Subcutaneous abdominal adipose tissue (tissue), 5 donors: Measurements from ENCODE around the gene UBB.
A peak's percentile ranks its signal among the peaks of the same experiment; 100 is the strongest.
"Not testable (repeated sequence)": the region's sequence is repeated elsewhere in the genome, so short reads cannot be mapped to it uniquely, and the experiment has no call there.

Experiments used
- H3K27ac ChIP-seq: one replicate; pipeline ENCODE4 v1.7.0; 2013; ENCODE audit warnings: low read depth, mild to moderate bottlenecking, inconsistent platforms, low read length, moderate library complexity
- H3K27me3 ChIP-seq, 5 donors: one replicate each; pipeline ENCODE4 v1.7.0; 2013; ENCODE audit warnings: low read length in 5 of 5, inconsistent platforms in 1 of 5; ENCODE audit not compliant: control insufficient read depth in 5 of 5, insufficient read depth in 4 of 5
- H3K36me3 ChIP-seq, 5 donors: one replicate each; pipeline ENCODE4 v1.7.0; 2013; ENCODE audit warnings: low read length in 5 of 5; ENCODE audit not compliant: control insufficient read depth in 5 of 5, insufficient read depth in 5 of 5
- H3K4me1 ChIP-seq, 5 donors: one replicate each; pipeline ENCODE4 v1.7.0; 2013; ENCODE audit warnings: low read length in 5 of 5, mild to moderate bottlenecking in 3 of 5, moderate library complexity in 1 of 5; ENCODE audit not compliant: control insufficient read depth in 5 of 5, insufficient read depth in 5 of 5
- H3K4me3 ChIP-seq, 5 donors: one replicate each; pipeline ENCODE4 v1.7.0; 2013; ENCODE audit warnings: low read length in 5 of 5, low read depth in 1 of 5
- H3K9ac ChIP-seq, 5 donors: one replicate each; pipeline ENCODE4 v1.7.0; 2013; ENCODE audit warnings: low read length in 5 of 5, mild to moderate bottlenecking in 4 of 5, moderate library complexity in 3 of 5
- H3K9me3 ChIP-seq, 5 donors: one replicate each; pipeline ENCODE4 v1.7.0; 2013; ENCODE audit warnings: low read length in 5 of 5; ENCODE audit not compliant: control insufficient read depth in 5 of 5
- donor health status: healthy.
- donor health status: healthy.
- donor health status: healthy.
- donor health status: healthy.
- donor health status: healthy.

Gene UBB

DNA sequence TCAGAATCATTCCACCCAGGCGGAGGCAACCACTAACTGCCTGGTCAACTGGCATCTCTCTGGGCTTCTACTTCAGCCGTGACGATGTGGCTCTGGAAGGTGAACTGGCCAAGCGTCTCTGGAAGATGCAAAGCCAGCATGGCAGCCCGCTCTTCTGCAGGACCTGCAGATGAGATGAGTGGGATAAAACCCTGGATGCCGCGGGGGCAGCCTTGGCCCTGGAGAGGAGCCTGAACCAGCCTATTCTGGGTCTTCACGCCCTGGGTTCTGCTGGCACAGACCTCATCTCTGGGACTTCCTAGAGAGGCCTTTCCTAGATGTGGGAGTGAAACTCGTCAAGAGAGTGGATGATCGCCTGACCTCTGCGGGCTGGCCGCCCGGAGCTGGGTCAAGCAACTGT is 10.6 kb downstream of the UBB start:
- Histone ChIP-seq H3K4me1 (peaks cover 0 to 6% (median 2%) of the 10 kb centered on the region in 5 donors), H3K27me3 (no peaks in the 10 kb centered on the region), H3K9me3 (no peaks in the 10 kb centered on the region), H3K4me3 (no peak overlapping the region), H3K27ac (no peak overlapping the region), H3K9ac (no peak overlapping the region), H3K36me3 (no peaks in the 10 kb centered on the region)

DNA sequence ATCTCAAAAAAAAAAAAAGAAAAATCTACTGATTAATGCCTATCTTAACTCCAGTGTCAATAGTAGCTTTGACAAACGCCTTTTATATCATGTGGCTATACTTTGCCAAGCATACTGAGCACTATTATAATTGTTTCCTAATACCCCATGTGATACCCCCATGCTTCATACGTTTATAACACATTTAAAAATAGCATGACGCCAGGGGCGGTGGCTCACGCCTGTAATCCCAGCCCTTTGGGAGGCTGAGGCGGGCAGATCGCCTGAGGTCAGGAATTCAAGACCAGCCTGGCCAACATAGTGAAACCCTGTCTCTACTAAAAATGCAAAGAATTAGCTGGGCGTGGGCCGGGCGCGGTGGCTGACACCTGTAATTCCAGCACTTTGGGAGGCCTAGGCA is 11.6 kb downstream of the UBB start:
- not testable (repeated sequence) for H3K36me3 ChIP-seq, H3K9me3 ChIP-seq, H3K4me3 ChIP-seq, H3K4me1 ChIP-seq, H3K27ac ChIP-seq, H3K27me3 ChIP-seq, H3K9ac ChIP-seq

DNA sequence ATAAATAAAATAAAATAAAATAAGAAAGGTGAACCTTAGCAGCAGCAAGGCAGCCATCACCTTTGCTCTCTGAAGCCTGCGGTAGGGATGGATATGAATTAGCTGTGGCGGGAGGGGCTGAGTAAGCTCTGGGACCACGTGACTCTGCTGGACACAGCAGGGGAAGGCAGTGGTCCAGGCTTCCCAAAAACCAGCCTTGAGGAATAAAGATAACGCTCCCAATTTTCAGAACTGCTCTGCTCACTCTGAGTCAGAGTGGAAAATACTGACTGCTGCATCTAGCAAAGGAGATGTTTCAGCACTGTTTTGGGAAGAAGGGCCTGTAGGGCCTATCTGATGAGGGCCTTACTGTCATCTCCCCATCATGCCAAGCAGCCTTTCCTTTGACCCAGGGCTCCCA is 15.0 kb downstream of the UBB start:
- H3K27ac ChIP-seq, H3K9ac ChIP-seq, H3K27me3 ChIP-seq, H3K36me3 ChIP-seq, H3K4me3 ChIP-seq, H3K4me1 ChIP-seq, H3K9me3 ChIP-seq: not testable (repeated sequence)

DNA sequence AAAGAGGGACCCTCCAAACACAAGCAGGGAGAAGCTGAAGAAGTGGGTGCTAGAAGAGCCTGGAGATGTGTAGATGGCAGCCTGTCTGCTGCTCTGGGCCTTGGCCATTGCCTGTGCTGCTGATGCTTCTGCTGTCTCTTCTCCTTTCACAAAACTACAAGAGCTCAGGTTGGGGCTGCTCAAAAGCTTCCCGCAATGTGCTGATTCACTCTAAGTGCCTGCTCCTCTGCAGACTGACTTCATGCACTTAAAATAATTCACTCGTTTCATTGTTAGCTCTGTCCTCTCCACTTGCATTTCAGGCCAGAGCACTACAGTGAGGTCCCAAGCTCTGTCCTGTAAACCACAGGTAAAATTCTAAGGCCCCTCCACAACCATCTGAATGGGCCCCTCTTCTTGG is 15.8 kb downstream of the UBB start:
- H3K4me1 ChIP-seq, H3K27ac ChIP-seq, H3K27me3 ChIP-seq, H3K4me3 ChIP-seq, H3K36me3 ChIP-seq, H3K9me3 ChIP-seq, H3K9ac ChIP-seq: not testable (repeated sequence)

DNA sequence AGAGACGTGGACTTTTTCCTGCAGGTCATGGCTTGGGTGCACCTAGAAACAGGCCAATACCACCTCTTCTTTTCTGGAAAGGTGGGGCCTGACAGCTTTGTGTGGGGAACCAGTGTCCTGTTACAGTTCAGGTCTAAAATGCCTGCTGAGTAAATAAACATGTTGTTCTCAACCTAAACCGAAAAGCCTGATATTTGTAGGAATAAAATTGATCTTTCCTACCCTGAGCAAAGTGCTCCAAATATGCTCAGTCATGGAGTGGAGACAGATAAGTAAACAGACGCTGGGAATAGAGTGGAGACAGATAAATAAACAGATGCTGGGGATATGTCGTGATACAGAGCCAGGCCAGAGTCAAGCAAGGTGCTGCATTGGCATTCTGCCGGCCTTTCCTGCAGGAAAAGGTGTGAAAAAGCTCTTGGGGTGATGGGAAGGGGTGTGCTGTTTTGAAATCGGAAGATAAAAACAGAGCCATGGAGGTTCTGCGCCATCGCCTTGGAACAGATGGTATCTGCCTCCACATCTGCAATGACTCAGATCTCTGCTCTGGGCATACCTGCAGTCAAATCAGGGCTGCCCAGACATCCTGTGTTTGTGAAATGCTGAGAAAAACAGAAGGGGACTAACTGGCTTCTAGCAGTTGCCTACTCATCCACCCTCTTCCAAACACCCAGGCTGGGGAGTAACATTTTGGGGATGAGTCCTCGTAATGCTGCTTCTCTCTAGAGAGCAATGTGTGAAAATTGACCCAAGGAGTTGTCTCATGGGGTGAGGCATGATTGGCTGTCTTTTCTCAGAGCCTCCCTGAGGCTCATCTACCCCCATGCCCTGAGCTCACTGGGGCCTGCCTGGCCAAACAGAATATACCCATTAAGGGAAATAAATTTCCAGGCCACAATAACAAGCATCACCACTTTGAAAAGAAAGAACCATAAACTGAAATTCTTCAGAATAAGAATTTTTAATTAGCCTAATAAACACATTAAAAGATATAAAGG is 17.7 kb downstream of the UBB start:
- no peaks in the 10 kb centered on the region for H3K9me3 ChIP-seq
- H3K9ac ChIP-seq, result no peak overlapping the region
- H3K4me3 ChIP-seq, result no peak overlapping the region
- H3K4me1 ChIP-seq, result no peaks in the 10 kb centered on the region
- no peaks in the 10 kb centered on the region for H3K36me3 ChIP-seq
- H3K27ac ChIP-seq, result no peak overlapping the region
- H3K27me3 ChIP-seq, result no peaks in the 10 kb centered on the region

DNA sequence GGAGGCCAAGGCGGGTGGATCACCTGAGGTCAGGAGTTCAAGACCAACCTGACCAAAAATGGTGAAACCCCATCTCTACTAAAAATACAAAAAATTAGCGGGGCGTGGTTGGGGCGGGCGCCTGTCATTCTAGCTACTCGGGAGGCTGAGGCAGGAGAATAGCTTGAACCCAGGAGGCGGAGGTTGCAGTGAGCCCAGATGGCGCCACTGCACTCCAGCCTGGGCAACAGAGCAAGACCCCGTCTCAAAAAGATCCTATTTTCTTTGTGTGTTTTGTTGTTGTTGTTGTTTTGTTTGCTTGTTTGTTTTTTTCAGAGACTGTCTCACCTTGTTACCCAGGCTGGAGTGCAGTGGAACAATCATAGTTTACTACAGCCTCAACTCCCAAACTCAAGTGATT is 23.0 kb downstream of the UBB start:
- H3K4me3 ChIP-seq, H3K27ac ChIP-seq, H3K36me3 ChIP-seq, H3K27me3 ChIP-seq, H3K9ac ChIP-seq, H3K9me3 ChIP-seq: not testable (repeated sequence)
- H3K4me1 ChIP-seq, result peaks cover 0 to 15% (median 13%) of the 10 kb centered on the region in 5 donors

DNA sequence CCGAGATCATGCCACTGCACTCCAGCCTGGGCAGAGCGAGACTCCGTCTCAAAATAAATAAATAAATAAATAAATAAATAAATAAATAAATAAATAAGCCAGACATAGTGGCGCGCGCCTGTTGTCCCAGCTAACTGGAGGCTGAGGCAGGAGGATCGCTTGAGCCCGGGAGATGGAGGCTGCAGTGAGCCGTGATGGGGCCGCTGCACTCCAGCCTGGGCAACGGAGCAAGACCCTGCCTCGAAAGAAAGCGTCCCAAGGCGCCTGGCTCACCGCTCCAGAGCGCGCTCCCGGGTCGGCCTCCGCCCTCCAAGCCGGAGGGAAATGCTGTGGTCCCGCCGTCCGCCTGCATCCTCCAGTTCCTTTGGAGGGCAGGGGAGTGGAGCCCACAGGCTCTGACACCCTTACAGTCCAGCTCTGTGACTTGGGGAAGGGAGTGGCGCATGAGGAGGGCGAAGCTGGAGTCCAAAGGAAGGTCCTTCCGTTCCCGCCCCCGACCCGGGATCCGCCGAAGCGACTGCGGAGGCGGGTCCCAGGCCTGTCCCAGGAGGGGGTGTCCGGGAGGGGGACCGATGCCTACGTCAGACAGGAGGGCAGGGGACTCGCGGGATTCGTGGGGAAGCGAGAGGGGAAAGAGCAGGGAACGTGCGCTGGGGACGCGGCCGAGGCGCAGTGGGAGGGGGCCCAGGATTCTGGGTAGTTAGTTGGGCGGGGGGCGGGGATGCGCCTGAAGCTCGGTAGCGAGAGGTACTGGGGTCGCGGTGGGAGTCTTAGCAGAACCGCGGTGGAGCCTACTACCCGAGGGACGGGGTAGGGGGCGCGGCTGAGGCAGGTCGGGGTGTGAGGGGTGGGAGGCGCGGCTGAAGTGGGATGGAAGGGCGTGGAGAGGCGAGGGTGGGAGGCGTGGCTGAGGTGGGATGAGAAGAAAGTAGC is 26.1 kb downstream of the UBB start:
- Histone ChIP-seq H3K27ac (peak overlapping the region; percentile 50), H3K9me3 (no peaks in the 10 kb centered on the region), H3K36me3 (no peaks in the 10 kb centered on the region), H3K4me1 (peaks cover 0 to 15% (median 13%) of the 10 kb centered on the region in 5 donors), H3K9ac (peak overlapping the region in 4 of 5 donors; percentile 32 to 64 (median 48)), H3K4me3 (peak overlapping the region; percentile 61 to 74 (median 69)), H3K27me3 (peaks cover 0 to 5% (median 0%) of the 10 kb centered on the region in 5 donors)

DNA sequence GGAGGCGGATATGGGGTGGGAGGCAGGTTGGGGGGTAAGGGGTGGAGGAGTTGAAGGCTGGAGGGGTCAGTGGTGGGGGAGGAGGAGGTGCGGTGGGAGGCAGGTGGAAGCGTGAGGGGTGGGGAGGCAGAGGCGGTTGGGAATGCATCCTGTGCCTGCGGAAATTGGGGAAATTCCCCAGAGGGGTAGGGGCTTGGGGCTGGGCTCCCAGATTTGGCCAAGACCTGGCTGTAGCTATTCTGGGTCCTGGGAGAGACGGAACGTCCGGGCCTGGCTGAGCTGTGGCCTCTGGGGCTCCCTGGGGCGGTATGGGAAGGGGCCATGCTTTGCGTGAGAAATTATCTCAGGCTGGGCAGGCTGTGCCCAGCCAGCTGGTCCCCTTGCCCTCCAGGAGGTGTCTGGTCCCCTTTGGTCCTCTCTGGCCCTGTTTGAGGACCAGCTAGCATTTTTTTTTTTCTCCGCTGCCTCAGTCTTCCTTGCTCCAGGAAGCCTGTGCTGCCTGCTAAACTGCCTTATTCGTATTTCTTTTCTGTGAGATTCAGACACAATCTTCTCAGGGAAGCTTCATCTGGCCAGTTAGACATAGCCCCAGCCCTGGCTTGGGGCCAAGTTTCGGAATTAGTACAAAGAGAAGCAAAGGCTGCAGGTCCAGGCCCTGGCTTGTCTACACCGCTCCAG is 27.2 kb downstream of the UBB start:
- peak overlapping the region in 2 of 5 donors; percentile 31 to 36 for H3K4me3 ChIP-seq
- peak overlapping the region in 2 of 5 donors; percentile 21 to 53 for H3K9ac ChIP-seq
- H3K36me3 ChIP-seq, result no peaks in the 10 kb centered on the region
- peaks cover 0 to 15% (median 13%) of the 10 kb centered on the region in 5 donors for H3K4me1 ChIP-seq
- H3K27me3 ChIP-seq, result peaks cover 0 to 5% (median 0%) of the 10 kb centered on the region in 5 donors
- peak overlapping the region; percentile 62 for H3K27ac ChIP-seq
- H3K9me3 ChIP-seq, result no peaks in the 10 kb centered on the region

DNA sequence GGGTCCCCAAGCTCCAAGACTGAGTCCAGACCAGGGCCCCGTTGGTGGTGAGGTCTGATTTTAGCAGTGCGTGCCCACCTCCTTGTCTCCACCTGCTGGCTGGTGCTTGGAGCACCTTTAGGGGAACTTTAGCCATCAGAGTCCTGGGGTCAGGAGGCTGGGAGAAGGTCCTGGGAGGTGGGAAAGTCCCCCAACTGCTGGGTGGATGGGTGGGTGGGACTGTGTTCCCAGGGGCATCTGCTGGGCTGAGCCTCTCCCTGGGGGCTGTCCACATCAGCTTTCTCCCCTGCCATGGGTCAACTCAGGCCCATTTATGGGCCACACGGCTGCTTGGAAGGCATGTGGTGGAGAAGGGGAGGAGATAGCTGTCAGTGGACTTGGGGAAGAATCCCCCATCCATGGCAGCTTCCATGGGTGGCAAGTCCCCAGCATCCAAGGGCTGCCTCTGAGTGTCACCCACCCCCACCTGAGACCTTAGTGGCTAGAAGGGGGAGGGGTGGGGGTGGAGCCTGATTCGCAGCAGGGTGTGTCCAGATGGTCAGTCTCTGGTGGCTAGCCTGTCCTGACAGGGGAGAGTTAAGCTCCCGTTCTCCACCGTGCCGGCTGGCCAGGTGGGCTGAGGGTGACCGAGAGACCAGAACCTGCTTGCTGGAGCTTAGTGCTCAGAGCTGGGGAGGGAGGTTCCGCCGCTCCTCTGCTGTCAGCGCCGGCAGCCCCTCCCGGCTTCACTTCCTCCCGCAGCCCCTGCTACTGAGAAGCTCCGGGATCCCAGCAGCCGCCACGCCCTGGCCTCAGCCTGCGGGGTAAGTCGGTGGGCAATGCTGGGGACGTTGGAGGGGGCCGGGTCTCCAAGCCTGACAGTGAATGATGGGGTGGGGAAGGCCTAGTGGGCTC is 34.4 kb downstream of the UBB start, which contains the start of gene TRPV2:
Gene TRPV2 (plus strand): TSS at position 541 of the 894 bp plus-strand sequence. CDS start 2,098 bp downstream, outside the sequence.
- H3K36me3 ChIP-seq, result peaks cover 0 to 23% (median 11%) of the 10 kb centered on the region in 5 donors
- H3K9me3 ChIP-seq, result no peaks in the 10 kb centered on the region
- H3K9ac ChIP-seq, result peak within 1 kb of the TSS; percentile 27 to 91 (median 81)
- H3K4me3 ChIP-seq, result peak within 1 kb of the TSS; percentile 62 to 82 (median 78)
- H3K4me1 ChIP-seq, result peaks cover 4 to 53% (median 34%) of the 10 kb centered on the region in 5 donors
- H3K27me3 ChIP-seq, result peaks cover 0 to 4% (median 0%) of the 10 kb centered on the region in 5 donors
- peak within 1 kb of the TSS; percentile 93 for H3K27ac ChIP-seq
